Measurements from ENCODE around the gene ESPN.
"Not testable (repeated sequence)": the region's sequence is repeated elsewhere in the genome, so short reads cannot be mapped to it uniquely, and the experiment has no call there.

The ESPN gene, protein sequence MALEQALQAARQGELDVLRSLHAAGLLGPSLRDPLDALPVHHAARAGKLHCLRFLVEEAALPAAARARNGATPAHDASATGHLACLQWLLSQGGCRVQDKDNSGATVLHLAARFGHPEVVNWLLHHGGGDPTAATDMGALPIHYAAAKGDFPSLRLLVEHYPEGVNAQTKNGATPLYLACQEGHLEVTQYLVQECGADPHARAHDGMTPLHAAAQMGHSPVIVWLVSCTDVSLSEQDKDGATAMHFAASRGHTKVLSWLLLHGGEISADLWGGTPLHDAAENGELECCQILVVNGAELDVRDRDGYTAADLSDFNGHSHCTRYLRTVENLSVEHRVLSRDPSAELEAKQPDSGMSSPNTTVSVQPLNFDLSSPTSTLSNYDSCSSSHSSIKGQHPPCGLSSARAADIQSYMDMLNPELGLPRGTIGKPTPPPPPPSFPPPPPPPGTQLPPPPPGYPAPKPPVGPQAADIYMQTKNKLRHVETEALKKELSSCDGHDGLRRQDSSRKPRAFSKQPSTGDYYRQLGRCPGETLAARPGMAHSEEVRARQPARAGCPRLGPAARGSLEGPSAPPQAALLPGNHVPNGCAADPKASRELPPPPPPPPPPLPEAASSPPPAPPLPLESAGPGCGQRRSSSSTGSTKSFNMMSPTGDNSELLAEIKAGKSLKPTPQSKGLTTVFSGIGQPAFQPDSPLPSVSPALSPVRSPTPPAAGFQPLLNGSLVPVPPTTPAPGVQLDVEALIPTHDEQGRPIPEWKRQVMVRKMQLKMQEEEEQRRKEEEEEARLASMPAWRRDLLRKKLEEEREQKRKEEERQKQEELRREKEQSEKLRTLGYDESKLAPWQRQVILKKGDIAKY

GRCh38 chr1:6424619-6425593 is at the start of gene ESPN:
ESPN (plus strand) TSS chr1:6424776; CDS start chr1:6424956, 180 bp downstream.
- DNase-seq, result no peak

- DNase-seq, result no peak
Observed at GRCh38 chr1:6378096-6378746, 46.4 kb upstream of the ESPN start.

DNA sequence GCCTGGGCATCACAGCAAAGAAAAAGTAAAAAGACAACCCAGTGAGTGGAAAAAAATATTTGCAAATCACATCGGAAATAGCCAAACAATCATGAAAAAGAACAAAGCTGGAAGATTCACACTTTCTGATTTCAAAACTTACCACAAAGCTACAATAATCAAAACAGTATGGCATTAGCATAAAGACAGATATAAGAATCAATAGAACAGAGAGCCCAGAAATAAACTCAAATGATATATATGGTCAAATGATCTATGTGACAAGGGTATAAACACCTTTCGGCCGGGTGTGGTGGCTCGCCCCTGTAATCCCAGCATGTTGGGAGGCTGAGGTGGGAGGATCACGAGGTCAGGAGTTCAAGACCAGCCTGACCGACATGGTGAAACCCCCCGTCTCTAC is 44.5 kb upstream of the ESPN start:
- DNase-seq, result no peak

DNA sequence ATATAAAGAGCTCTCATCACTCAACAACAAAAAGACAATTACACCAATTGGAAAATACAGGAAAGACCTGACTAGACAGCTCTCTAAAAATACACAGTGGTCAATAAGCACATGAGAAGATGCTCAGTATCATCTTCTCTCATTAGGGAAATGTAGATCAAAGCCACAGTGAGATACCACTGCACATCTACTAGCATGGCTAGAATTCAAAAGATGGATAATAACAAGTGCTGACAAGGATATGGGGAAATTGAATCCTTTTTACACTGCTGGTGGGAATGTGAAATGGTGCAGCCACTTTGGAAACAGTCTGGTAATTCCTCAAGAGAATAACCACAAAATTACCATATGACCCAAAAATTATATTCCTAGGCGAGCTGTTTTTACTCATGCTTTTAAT is 40.4 kb upstream of the ESPN start:
- no peak for DNase-seq

- DNase-seq, result peak in 54 of 58 donors; percentile 18 to 89 (median 67)
Observed at GRCh38 chr1:6384962-6385361, 39.6 kb upstream of the ESPN start.

GRCh38 chr1:6385488-6386191 is 38.9 kb upstream of the ESPN start:
- DNase-seq, result peak in 51 of 58 donors; percentile 10 to 76 (median 41)

DNA sequence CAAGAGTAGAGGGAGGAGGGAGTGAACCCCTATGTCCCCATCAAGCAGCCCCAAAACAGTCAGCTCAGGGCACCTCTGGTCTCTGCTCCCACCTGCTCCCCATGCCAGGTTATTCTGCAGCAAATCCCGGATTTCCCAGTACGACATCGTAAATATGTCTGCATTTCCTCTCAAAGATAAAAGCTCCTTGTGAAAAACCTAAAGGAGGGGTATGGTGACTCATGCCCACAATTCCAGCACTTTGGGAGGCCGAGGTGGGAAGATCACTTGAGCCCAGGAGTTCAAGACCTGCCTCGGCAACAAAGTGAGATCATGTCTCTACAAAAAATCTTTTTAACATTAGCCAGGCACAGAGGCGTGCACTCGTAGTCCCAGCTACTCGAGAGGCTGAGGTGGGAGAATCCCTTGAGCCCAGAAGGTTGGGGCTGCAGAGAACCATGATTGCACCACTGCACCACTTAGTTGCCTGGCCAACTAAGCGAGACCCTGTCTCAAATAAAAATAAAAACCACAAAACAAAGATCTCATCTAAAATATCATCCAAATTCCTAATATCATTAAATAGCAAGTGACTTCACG is 38.1 kb upstream of the ESPN start:
- no peak for DNase-seq

GRCh38 chr1:6389971-6390370 is 34.6 kb upstream of the ESPN start:
- no peak for DNase-seq

DNA sequence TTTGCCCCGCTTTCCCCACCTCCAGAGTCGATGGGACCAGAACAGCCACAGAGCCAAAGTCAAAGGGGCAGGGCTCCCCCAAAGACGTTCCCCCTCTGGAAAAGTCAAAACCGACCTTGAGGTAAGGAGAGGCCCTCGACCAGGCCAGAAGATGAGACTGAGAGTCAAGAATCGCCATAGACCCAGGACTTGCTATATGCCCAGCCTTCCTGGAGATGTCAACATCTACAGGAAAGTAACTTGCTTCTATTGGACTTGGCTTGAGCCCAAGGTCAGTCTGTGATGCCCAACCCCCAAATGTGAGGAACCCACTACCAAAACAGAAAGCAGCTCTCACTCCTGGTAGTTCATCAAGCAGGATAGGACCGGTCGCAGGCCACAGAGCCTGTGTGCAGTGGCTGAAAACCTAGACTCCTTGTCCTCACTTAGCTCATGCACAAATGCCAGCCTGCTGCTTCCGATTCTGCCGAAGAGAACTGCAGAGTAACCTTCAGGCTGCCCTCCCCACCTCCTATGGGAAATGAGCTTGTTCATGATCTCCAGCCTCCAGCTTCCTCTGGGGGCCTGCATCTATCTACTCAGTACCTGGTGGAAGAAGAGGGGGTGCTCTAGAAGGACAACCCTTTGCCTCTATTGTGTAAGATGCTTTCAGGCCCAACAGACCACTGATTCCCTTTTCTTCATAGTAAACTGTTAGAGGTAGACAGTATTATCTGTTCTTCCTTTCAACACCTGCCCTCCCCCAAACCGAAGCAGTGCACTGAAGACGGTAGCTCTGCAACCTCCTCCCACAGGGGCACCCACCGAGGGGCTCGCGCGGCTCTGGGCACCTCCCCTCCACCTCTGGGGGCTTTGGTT is 32.4 kb upstream of the ESPN start:
- peak in 7 of 58 donors; percentile 4 to 33 (median 13) for DNase-seq

- DNase-seq, result peak in 1 of 58 donors; percentile 54
Observed at GRCh38 chr1:6392809-6393399, 31.7 kb upstream of the ESPN start.

DNA sequence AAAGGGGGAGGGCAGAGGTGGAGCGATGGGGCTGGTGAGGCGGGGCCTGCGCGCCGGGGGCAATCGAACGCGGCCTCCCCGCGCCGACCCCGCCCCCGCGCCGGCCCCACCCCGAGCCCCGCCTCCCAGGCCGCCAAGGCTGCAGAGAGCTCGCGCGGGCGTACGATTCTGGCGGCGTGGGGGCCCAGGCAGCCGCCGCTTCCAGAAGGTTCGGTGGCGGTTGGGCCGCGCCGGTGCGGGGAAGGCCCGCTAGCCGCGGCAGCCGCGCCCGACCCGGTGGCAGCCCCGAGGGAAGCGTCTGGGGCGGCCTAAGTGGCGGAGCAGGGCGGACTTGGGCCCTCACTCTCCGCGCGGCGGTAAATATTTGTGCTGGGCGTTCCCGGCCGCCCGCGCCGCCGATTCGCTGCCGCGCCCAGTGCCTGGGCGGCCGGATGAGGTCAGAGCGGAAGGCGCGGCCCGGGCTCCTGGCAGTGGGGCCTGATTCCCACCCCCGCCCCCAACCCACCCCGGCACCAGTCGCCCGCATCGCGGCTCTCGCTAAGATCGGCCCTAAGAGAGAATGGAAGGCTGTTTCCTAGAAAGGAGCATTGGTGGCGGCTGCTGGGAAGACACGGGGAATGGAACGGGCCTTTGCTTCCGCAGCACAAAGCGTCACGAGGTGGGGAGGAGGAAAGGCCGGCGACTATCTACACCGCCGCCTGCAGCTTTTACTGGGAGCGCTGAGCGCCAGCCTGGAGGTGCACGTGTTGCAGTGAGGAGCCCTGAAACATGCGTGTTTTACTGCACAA is 31.0 kb upstream of the ESPN start, which contains the start of gene ACOT7:
Gene ACOT7, minus strand, starts transcription at position 368 of the 788 bp plus-strand sequence. CDS start 368 bp downstream, outside the sequence.
- DNase-seq, result peak; percentile 33 to 96 (median 88)

DNA sequence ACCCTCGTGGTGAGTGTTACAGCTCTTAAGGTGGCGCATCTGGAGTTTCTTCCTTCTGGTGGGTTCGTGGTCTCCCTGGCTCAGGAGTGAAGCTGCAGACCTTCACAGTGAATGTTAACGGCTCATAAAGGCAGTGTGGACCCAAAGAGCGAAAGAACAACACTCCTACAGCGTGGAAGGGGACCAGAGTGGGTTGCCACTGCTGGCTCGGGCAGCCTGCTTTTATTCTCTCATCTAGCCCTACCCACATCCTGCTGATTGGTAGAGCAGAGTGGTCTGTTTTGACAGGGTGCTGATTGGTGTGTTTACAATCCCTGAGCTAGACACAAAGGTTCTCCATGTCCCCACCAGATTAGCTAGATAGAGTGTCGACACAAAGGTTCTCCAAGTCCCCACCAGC is 29.4 kb upstream of the ESPN start:
- not testable (repeated sequence) for DNase-seq

- DNase-seq, result not testable (repeated sequence)
Observed at GRCh38 chr1:6395781-6396244, 28.8 kb upstream of the ESPN start.

DNA sequence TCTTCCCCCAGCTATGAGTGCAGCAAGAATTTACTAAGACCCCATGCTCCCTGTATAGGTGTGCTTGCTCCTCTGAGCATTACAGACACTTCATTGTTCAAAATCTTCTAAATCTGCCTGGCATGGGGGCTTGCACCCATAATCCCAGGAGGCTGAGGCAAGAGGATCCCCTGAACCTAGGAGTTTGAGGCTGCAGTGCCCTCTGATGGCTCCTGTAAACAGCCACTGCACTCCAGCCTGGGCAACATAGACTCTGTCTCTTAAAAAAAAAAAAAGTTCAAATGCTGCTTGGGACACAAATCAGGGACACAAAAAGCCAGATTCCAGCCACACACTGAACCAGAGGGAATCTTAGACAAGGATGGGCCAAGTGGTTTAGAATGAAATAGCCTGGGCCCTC is 27.6 kb upstream of the ESPN start:
- DNase-seq, result no peak

GRCh38 chr1:6397844-6398441 is 26.6 kb upstream of the ESPN start:
- no peak for DNase-seq

DNA sequence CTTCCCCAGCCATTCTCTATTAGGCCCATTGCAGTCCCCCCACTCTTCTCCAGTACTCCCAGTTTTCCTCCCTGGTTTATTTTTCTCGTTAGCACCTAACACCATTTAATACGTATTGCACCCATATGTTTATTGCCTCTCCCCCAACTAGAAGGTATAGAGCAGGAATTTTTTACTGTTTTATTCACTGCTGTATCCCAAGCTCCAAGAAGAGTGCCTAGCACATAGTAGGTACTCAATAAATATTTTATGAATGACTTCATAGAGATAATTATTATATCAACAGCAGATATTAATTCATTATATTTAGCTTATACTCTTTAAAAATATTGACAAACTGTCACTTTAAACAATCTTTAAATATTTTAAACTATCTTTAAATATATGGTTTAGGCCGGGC is 25.3 kb upstream of the ESPN start:
- DNase-seq, result no peak
